SK-N-SH (cell line): ENCODE measurements around the gene ASTN2. TPM values are rescaled to one million over a fixed set of nuclear protein-coding genes. Genes with fewer than 3 reads are reported as not detected.

Source experiments
- CTCF ChIA-PET: fragments of 300-600, 350-600 bp; formaldehyde crosslinking; extraction: SDS; loops from one replicate; lab custom pipeline; 2021; lab: Yijun Ruan, JAX
- POLR2A ChIA-PET: fragments of 350-600 bp; sonication (Branson Sonifier 250); formaldehyde crosslinking; extraction: SDS; loops from one replicate; lab custom pipeline; 2020; ENCODE audit warnings: antibody characterized with exemption, inconsistent platforms; lab: Yijun Ruan, JAX
- DNase-seq: peaks from one replicate; pipeline ENCODE4 v3.0.0; 2012
- H2AFZ ChIP-seq: fragments of 200-600 bp; sonication (generic); 2 replicates; pipeline ENCODE4 v1.8.1; 2016; ENCODE audit warnings: antibody characterized with exemption, mild to moderate bottlenecking, low read depth
- H3F3A ChIP-seq: fragments of 200-600 bp; sonication (generic); replicated peaks from 2 replicates; pipeline ENCODE3; 2016; ENCODE audit warnings: antibody characterized with exemption, mild to moderate bottlenecking; ENCODE audit not compliant: insufficient read depth
- H3K27ac ChIP-seq, 2 experiments: fragments of 200-500 bp in 1 of 2; fragments of 200-600 bp in 1 of 2; sonication (Bioruptor generic) in 1 of 2; sonication (generic), shearing (Covaris generic) in 1 of 2; 2 replicates each; pipeline versions ENCODE4 v1.5.1 to v1.6.1; 2014 to 2016; ENCODE audit warnings: low read depth in 2 of 2, inconsistent platforms in 1 of 2, low read length in 1 of 2, mild to moderate bottlenecking in 1 of 2, mixed read lengths in 1 of 2
- H3K27me3 ChIP-seq: fragments of 200-600 bp; sonication (generic), shearing (Covaris generic); 2 replicates; pipeline ENCODE4 v1.6.1; 2016; ENCODE audit warnings: mixed run types; ENCODE audit not compliant: insufficient read depth
- H3K36me3 ChIP-seq, 2 experiments: fragments of 200-500 bp in 1 of 2; fragments of 200-600 bp in 1 of 2; sonication (Bioruptor generic) in 1 of 2; sonication (generic) in 1 of 2; replicated peaks in 1 of 2; 2 replicates each; pipeline versions ENCODE3 to v1.5.1; 2014 to 2016; ENCODE audit warnings: low read length in 1 of 2, mild to moderate bottlenecking in 1 of 2; ENCODE audit not compliant: insufficient read depth in 2 of 2, control insufficient read depth in 1 of 2
- H3K4me1 ChIP-seq, 2 experiments: fragments of 200-500 bp in 1 of 2; fragments of 200-600 bp in 1 of 2; sonication (Bioruptor generic) in 1 of 2; sonication (generic), shearing (Covaris generic) in 1 of 2; 2 replicates each; pipeline versions ENCODE4 v1.5.1 to v1.6.1; 2014 to 2016; ENCODE audit warnings: low read depth in 1 of 2, low read length in 1 of 2, mixed run types in 1 of 2; ENCODE audit not compliant: insufficient read depth in 2 of 2, control insufficient read depth in 1 of 2
- H3K4me2 ChIP-seq: fragments of 200-600 bp; sonication (generic), shearing (Covaris generic); 2 replicates; pipeline ENCODE4 v1.6.1; 2017; ENCODE audit warnings: mixed run types
- H3K4me3 ChIP-seq, 2 experiments: fragments of 200-500 bp in 1 of 2; fragments of 200-600 bp in 1 of 2; sonication (Bioruptor generic) in 1 of 2; sonication (generic), shearing (Covaris generic) in 1 of 2; 2 replicates each; pipeline versions ENCODE4 v1.5.1 to v1.8.1; 2014 to 2016; ENCODE audit warnings: low read depth in 2 of 2, inconsistent platforms in 1 of 2, low read length in 1 of 2, mild to moderate bottlenecking in 1 of 2, mixed read lengths in 1 of 2, moderate library complexity in 1 of 2
- H3K79me2 ChIP-seq: fragments of 200-600 bp; sonication (generic); 2 replicates; pipeline ENCODE4 v1.8.1; 2017; ENCODE audit warnings: mild to moderate bottlenecking; ENCODE audit not compliant: insufficient read depth
- H3K9ac ChIP-seq: fragments of 200-600 bp; sonication (generic); 2 replicates; pipeline ENCODE4 v1.6.1; 2017; ENCODE audit warnings: mixed run types
- H3K9me2 ChIP-seq: fragments of 200-600 bp; sonication (generic); 2 replicates; pipeline ENCODE4 v1.6.1; 2017; ENCODE audit warnings: mixed run types
- H3K9me3 ChIP-seq: fragments of 200-600 bp; sonication (generic); 2 replicates; pipeline ENCODE4 v1.6.1; 2017; ENCODE audit warnings: mixed run types, mild to moderate bottlenecking, moderate library complexity
- H4K20me1 ChIP-seq: fragments of 200-600 bp; sonication (generic); 2 replicates; pipeline ENCODE4 v1.6.1; 2017; ENCODE audit warnings: mild to moderate bottlenecking, mixed run types; ENCODE audit not compliant: insufficient read depth
- ELF1 ChIP-seq: IDR thresholded peaks from 2 replicates; pipeline ENCODE4 v1.4.0; 2012
- EZH2phosphoT487 ChIP-seq: fragments of 200-600 bp; sonication (generic); IDR thresholded peaks from 2 replicates; pipeline ENCODE4 v1.6.1; 2017; ENCODE audit warnings: low read depth, mixed run types, mild to moderate bottlenecking, antibody characterized with exemption, moderate library complexity, borderline replicate concordance
- GABPA ChIP-seq: IDR thresholded peaks from 2 replicates; pipeline ENCODE4 v1.4.0; 2012; ENCODE audit warnings: low read depth, mild to moderate bottlenecking
- JUND ChIP-seq: IDR thresholded peaks from 2 replicates; pipeline ENCODE4 v1.4.0; 2012
- MEF2A ChIP-seq: IDR thresholded peaks from 2 replicates; pipeline ENCODE4 v1.4.0; 2012; ENCODE audit warnings: low read depth, borderline replicate concordance
- NFIC ChIP-seq: IDR thresholded peaks from 2 replicates; pipeline ENCODE4 v1.4.0; 2012; ENCODE audit warnings: borderline replicate concordance
- RFX5 ChIP-seq: IDR thresholded peaks from 2 replicates; pipeline ENCODE4 v1.6.1; 2012; ENCODE audit warnings: mild to moderate bottlenecking, improper control_type of control experiment, low read length
- RXRA ChIP-seq: IDR thresholded peaks from 2 replicates; pipeline ENCODE4 v1.4.0; 2012; ENCODE audit warnings: low read depth, mild to moderate bottlenecking, borderline replicate concordance
- TAF1 ChIP-seq: IDR thresholded peaks from 2 replicates; pipeline ENCODE4 v1.6.1; 2012; ENCODE audit warnings: low read depth, mild to moderate bottlenecking, low read length, moderate library complexity, borderline replicate concordance
- TCF12 ChIP-seq: IDR thresholded peaks from 2 replicates; pipeline ENCODE4 v1.4.0; 2012
- WGBS: methylation state at CpG from one replicate; pipeline ENCODE4 v1.1.6; 2017; ENCODE audit warnings: low lambda C conversion rate; 5-methylcytosine and 5-hydroxymethylcytosine counted together
- polyA plus RNA-seq, 3 experiments: library from polyadenylated mRNA; depleted of rRNA; stranded (reverse); fragments of >200 nt; gene quantifications; 2 replicates each; pipeline ENCODE4 v1.2.3, GENCODE V29; 2012
- TF ChIP-seq, protein P1 (sequence below): fragments of 150-350 bp; IDR thresholded peaks from 2 replicates; pipeline ENCODE4 v1.6.1; 2017; ENCODE audit warnings: antibody characterized with exemption, low read length, low read depth, borderline replicate concordance
- TF ChIP-seq, protein P2 (sequence below): fragments of 150-350 bp; IDR thresholded peaks from 2 replicates; pipeline ENCODE4 v1.6.1; 2016; ENCODE audit warnings: mild to moderate bottlenecking, low read depth, low read length
- TF ChIP-seq, protein P3 (sequence below): IDR thresholded peaks from 2 replicates; pipeline ENCODE4 v1.4.0; 2012; ENCODE audit warnings: low read depth, borderline replicate concordance

The ASTN2 gene
- polyA plus RNA-seq, 1 of the 3 experiments (the other 2 are of a cell fraction), result 6.6 TPM

DNA sequence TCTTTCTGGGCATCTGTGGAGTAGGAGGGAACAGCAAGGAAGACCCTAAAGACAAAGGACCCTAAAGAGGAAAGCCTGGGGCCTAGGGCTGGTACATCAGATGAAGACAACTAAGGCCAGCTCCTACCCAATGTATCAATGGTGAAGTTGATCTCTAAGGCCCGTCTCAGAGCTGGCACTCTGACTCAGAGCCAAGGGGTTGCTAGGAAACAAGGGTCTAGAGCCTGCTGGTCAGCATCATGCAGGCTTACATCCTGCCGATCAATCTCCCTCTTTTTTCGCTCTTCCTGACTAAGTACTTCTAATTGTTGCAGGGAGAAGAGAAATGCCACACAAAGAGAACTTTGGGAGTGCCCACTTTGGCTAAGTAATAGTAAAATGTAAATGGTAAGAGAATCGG, 701.6 kb downstream of the ASTN2 start:
- Histone ChIP-seq H3F3A (no peaks in the 10 kb centered on the region), H4K20me1 (no peaks in the 10 kb centered on the region), H3K9me2 (no peaks in the 10 kb centered on the region), H3K9ac (no peak overlapping the region), H3K4me2 (no peak overlapping the region), H3K27ac (no peak overlapping the region), H3K27me3 (no peaks in the 10 kb centered on the region), H3K4me3 (no peak overlapping the region), H3K79me2 (no peaks in the 10 kb centered on the region), H3K4me1 (peaks cover 0 to 9% of the 10 kb centered on the region in 2 experiments; a peak in 1 of 4 replicates), H3K36me3 (peaks cover 0 to 2% of the 10 kb centered on the region in 2 experiments), H3K9me3 (no peaks in the 10 kb centered on the region), H2AFZ (no peak overlapping the region)
- no peak for DNase-seq
- TF ChIP-seq JUND (no peak), NFIC (no peak), TCF12 (no peak)
- TF ChIP-seq, protein P1, sequence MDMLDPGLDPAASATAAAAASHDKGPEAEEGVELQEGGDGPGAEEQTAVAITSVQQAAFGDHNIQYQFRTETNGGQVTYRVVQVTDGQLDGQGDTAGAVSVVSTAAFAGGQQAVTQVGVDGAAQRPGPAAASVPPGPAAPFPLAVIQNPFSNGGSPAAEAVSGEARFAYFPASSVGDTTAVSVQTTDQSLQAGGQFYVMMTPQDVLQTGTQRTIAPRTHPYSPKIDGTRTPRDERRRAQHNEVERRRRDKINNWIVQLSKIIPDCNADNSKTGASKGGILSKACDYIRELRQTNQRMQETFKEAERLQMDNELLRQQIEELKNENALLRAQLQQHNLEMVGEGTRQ, result no peak
- POLR2A ChIA-PET, result no interaction called here
- CTCF ChIA-PET, result interaction anchor here (1.4 to 2.2 kb wide), 2 partner anchors 8 to 23 kb away, joined by 3 to 9 read pairs; no protein-coding TSS in a partner anchor
- 74% methylated on average over 4 of the region's 4 CpGs for WGBS

DNA sequence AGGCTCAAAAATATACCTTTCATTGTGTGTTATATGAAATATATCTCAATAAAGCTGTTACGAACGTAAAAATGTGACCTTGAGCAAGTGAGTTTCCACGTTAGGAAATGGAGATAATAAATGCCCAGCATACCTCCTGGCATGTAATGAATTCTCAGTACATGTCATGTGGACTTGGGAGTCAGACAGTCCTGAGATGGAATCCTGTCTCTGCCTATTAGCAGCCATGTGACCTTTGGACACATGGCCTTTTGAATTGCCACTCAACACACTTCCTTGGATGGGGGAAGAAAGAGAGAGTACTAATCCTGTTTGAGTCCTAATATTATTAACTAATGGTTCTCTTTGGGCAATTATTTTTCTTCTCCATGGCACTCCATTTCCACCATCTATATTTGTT, 702.1 kb downstream of the ASTN2 start:
- POLR2A ChIA-PET, result no interaction called here
- Histone ChIP-seq H3K9ac (no peak overlapping the region), H3K9me3 (no peaks in the 10 kb centered on the region), H3K4me2 (no peak overlapping the region), H3K27ac (no peak overlapping the region)
- DNase-seq, result no peak
- TF ChIP-seq, protein P2, sequence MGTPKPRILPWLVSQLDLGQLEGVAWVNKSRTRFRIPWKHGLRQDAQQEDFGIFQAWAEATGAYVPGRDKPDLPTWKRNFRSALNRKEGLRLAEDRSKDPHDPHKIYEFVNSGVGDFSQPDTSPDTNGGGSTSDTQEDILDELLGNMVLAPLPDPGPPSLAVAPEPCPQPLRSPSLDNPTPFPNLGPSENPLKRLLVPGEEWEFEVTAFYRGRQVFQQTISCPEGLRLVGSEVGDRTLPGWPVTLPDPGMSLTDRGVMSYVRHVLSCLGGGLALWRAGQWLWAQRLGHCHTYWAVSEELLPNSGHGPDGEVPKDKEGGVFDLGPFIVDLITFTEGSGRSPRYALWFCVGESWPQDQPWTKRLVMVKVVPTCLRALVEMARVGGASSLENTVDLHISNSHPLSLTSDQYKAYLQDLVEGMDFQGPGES, result no peak
- TF ChIP-seq, all 33 proteins: peak for 0
- peaks cover 0 to 2% of the 10 kb centered on the region in 2 experiments for H3K36me3 ChIP-seq
- no peaks in the 10 kb centered on the region for H3K79me2 ChIP-seq
- H3K4me3 ChIP-seq, result no peak overlapping the region
- 84% methylated on average over 3 of the region's 3 CpGs for WGBS
- H3F3A ChIP-seq, result no peaks in the 10 kb centered on the region
- CTCF ChIA-PET, result interaction anchor here (1.4 to 2.2 kb wide), 2 partner anchors 7 to 24 kb away, joined by 3 to 9 read pairs; no protein-coding TSS in a partner anchor
- no peaks in the 10 kb centered on the region for H3K9me2 ChIP-seq
- peaks cover 0 to 9% of the 10 kb centered on the region in 2 experiments; a peak in 1 of 4 replicates for H3K4me1 ChIP-seq
- no peaks in the 10 kb centered on the region for H3K27me3 ChIP-seq
- H4K20me1 ChIP-seq, result no peaks in the 10 kb centered on the region
- no peak overlapping the region for H2AFZ ChIP-seq

DNA sequence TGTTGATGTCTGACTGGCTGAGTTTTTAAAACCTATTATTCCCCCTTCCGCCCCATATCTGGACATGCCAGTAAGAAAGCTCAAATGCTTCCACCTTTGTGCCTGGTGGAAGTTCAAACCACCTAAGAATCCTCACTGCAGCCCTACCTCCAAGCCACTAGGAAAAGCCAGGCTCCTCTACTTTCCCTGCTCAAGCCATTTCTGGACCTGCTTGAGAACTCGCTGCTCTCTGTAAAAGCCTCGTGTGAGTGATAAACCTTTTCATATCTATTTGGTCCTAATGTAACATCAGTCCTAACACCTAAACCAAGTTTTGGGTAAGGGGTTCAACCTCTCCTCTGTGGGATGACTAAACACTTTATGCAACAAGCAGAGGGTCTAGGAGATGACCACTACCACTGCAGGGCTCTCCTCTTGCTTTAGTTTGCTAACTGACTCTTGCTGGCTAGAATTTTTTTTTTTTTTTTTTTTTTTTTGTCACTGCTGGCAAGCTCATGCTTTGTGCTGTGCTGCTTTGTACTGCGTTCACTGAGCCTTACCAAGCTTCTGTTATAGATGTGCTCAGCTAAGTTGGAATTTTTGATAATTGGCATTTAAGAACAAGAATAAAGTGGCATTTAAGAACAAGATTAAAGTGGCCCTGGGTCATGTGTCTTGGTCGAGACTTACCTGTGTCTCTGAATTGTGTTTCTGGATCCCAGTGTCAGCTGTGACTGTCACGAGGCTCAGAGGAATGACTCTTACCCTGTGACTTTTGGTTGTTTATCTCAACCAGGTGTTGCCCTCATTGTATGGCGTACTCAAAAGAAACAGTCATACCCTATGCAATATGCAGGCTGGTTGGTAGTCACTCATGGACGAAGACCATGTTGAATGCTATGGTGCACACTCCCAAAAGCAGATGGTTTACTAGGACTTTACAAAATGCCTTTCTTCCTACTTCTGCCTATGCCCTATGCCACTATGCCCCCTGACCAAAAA, 708.3 kb downstream of the ASTN2 start:
- WGBS, result 95% methylated on average over 8 of the region's 8 CpGs
- DNase-seq, result no peak
- H3K9me2 ChIP-seq, result no peaks in the 10 kb centered on the region
- no peaks in the 10 kb centered on the region for H3K27me3 ChIP-seq
- H3F3A ChIP-seq, result no peaks in the 10 kb centered on the region
- ChIA-PET POLR2A (no interaction called here), CTCF (interaction anchor here (1.1 kb wide), 1 partner anchor 39 kb away, joined by 3 read pairs; no protein-coding TSS in a partner anchor)
- TF ChIP-seq MEF2A, result no peak
- TF ChIP-seq, protein P2, result no peak
- TF ChIP-seq, protein P3, sequence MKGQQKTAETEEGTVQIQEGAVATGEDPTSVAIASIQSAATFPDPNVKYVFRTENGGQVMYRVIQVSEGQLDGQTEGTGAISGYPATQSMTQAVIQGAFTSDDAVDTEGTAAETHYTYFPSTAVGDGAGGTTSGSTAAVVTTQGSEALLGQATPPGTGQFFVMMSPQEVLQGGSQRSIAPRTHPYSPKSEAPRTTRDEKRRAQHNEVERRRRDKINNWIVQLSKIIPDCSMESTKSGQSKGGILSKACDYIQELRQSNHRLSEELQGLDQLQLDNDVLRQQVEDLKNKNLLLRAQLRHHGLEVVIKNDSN, result no peak
- TF ChIP-seq EZH2phosphoT487, result no peak
- TF ChIP-seq JUND, result no peak
- TF ChIP-seq RFX5, result no peak
- TF ChIP-seq, protein P1, result no peak
- no peak for TF ChIP-seq GABPA
- TF ChIP-seq RXRA, result no peak
- TF ChIP-seq ELF1, result no peak
- TF ChIP-seq TAF1, result no peak
- peaks cover 3% of the 10 kb centered on the region; the same call in 1 of the 2 replicates for H3K79me2 ChIP-seq
- no peaks in the 10 kb centered on the region; a peak in 1 of 4 replicates for H3K4me1 ChIP-seq
- H3K36me3 ChIP-seq, result peaks cover 12 to 16% of the 10 kb centered on the region in 2 experiments
- H4K20me1 ChIP-seq, result no peaks in the 10 kb centered on the region; the same call in 1 of the 2 replicates
- no peak overlapping the region for H2AFZ ChIP-seq
- H3K4me3 ChIP-seq, result no peak overlapping the region
- H3K9ac ChIP-seq, result no peak overlapping the region
- H3K4me2 ChIP-seq, result no peak overlapping the region
- H3K27ac ChIP-seq, result no peak overlapping the region
- H3K9me3 ChIP-seq, result no peaks in the 10 kb centered on the region
